Measurements from ENCODE around the gene RPS27A.
"Not testable (repeated sequence)": the region's sequence is repeated elsewhere in the genome, so short reads cannot be mapped to it uniquely, and the experiment has no call there.

Gene RPS27A

DNA sequence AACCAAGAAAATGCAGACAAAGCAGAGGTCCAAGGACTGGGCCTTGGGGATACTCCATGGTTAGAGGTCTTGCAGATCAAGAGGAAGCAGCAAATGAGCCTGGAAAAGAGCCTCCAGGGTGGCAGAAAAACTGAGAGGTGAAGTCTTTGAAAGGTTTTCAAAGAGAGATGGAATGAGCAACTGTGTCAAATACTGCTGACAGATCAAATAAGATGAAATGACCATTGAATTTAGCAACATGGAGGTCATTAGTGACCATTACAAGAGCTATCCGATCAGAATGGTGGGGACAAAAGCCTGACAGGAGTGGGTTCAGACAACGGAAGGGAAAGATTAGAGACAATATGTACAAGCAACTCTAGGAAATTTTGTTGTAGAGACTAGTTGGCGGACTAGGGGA, 1.9 kb upstream of the RPS27A start:
- TF ChIP-seq POLR2A (IDR thresholded peaks at IDR 0.05; ENCODE audit: low read depth, low read length) = no peak
- FAIRE-seq = no peak
- DNase-seq (ENCODE audit: insufficient read length, low spot score) = no peak

DNA sequence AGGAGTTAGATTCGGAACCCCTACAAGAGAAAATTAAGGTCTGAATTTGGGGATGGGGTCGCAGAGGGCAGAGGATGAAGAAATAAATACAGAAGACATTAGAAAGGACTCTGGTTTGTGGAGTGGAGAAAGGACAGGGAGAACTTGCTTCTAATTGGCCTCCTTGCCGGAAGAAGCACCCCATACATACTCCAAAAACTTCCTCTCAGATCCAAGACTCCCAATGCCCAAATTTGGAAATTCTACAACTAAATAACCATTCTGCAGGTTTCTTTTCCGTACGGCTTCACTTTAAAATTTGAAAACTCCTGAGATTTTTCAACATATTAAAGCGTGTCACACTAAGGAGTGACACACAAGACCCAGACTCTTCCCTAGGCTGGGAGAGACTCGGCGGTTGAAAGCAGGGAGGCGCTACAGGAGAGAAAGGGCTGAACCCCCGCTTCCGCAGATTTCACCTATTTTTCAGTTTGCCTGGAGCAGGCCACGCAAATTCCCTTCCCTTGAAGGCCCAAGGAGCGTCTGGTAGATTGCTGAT, 873 bp upstream of the RPS27A start:
- FAIRE-seq (no peak), DNase-seq (ENCODE audit: insufficient read length, low spot score) (peak; percentile 10)
- no peak for TF ChIP-seq POLR2A (IDR thresholded peaks at IDR 0.05; ENCODE audit: low read depth, low read length)

DNA sequence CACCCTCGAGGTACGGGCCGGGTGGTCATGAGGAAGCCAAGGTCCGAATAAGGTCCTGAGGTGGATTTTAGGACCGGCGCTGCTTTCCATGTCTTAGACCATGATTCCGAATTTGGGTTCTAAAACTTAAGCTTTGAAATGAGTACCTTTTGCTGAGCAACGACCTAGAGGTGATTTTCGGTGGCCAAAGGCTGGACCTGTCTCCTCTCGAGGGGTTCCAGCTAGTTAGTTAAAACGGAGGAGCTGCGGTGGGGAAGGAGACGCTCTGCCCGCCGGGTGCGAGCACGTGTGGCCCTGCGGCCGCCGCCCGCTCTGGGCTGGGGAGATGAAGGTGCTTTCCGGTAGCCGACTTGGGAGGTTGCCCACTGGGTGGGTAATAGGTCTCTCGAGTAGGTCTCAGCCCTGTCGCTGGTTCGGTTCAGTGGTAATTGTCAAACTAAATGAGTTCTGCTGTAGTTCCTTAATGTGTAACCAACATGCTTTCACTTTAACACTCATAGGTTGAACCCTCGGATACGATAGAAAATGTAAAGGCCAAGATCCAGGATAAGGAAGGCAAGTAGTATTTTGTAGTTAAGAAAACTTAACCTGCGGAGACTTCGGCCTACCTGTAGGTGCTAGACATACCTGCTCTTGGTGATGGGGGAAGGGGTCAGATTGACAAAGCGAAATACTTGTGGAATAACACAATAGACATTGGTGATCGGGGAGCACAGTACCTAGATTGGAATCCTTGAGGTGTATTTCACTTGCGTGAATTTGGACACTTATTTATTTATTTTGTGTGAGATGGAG, 572 bp downstream of the RPS27A start:
- DNase-seq (ENCODE audit: insufficient read length, low spot score) (no peak), FAIRE-seq (no peak)
- TF ChIP-seq POLR2A (IDR thresholded peaks at IDR 0.05; ENCODE audit: low read depth, low read length) = no peak

DNA sequence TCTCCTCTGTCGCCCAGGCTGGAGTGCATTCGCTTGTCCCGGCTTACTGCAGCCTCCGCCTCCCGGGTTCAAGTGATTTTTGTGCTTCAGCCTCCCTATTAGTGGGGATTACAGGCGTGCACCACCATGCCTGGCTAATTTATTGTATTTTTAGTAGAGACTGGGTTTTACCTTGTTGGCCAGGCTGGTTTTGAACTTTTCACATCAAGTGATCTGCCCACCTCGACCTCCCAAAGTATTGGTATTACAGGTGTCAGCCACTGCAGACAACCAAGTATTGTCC, 1.1 kb downstream of the RPS27A start:
- DNase-seq (ENCODE audit: insufficient read length, low spot score) (no peak), FAIRE-seq (no peak)
- TF ChIP-seq POLR2A (IDR thresholded peaks at IDR 0.05; ENCODE audit: low read depth, low read length) = no peak

DNA sequence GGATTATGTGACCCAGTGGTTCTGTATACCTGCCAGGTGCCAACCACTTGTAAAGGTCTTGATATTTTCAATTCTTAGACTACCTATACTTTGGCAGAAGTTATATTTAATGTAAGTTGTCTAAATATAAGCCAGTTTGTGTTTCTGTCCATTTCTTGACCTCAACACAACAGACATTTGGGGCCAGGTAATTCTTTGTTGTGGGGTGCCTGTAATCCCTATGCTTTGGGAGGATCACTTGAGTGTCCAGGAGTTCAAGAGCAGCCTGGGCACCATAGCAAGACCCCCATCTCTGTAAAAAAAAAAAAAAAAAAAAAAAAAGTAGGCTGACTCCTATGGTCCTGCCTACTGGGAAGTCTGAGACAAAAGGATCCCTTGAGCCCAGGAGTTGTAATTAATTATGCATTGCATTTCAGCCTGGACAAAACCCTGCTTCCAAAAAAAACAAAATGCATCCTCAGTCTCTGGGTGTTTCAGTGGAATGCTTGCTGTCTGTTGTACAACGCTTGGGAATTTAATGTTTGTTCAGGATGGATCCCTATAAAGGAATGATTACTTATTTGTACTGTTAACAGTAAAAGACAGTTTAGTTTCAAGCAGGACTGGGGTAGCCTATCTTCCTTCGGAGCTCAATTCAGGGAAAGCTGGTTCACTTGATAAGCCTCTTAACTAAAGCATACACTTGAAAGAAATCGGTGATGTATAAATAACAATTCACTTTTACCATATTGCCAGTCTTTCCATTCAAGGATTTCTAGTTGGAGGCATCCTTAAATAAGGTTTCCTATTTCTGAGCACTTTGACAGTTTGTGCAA, 3.4 kb downstream of the RPS27A start:
- no peak for TF ChIP-seq POLR2A (IDR thresholded peaks at IDR 0.05; ENCODE audit: low read depth, low read length)
- DNase-seq (ENCODE audit: insufficient read length, low spot score) (no peak), FAIRE-seq (no peak)

DNA sequence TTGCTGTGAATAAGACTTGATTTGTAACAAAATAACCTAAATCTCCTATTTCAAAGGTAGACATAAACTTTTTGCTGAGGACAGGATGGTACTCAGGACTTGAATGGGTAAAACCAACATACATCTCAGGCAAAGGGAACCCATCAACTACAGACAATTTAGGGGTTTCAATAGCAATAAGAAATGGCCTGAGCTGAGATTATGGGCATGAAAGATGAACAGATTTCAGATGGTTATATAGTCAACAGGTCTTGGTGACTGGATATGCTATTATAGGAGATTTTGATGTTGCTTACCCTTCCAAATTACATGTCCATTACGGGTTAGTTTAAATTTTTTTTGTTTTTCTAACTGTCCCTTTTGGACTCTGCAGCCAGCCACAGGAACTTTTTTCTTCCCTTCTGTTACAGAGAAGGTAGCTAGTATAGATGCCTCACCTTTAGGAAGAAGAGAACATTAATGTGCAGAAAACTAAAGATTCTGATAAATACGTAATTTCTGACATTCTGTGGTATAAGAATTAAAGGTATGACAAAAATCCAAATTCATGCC, 4.6 kb downstream of the RPS27A start:
- FAIRE-seq = peak; percentile 6
- no peak for TF ChIP-seq POLR2A (IDR thresholded peaks at IDR 0.05; ENCODE audit: low read depth, low read length)
- DNase-seq (ENCODE audit: insufficient read length, low spot score) = no peak

DNA sequence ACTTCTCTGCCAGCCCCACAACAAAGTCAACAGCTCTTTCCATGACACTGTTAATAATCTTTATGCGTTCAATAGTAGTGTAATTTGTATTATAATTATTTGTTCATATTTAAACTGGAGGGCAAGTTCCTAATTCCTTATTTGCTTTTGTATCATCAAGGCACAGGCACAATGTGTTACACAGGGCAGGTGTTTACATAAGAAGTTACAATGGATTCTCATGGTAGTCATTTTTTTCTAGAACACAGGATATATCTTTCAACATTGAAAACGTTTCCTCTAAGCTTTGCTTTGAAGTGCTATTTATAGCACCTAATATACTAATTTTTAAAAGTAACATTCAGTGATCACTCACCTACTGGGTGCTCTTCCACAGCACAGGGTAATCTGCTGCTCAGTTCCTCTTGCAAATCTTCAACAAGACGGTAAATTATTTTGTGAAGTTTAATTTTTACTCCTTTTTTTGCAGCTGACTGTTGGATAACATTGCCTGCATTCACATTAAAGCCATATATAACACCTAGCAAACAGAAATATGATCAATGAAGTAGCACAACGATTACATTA, 7.3 kb downstream of the RPS27A start:
- FAIRE-seq (no peak), DNase-seq (ENCODE audit: insufficient read length, low spot score) (no peak)
- TF ChIP-seq POLR2A (IDR thresholded peaks at IDR 0.05; ENCODE audit: low read depth, low read length) = no peak

DNA sequence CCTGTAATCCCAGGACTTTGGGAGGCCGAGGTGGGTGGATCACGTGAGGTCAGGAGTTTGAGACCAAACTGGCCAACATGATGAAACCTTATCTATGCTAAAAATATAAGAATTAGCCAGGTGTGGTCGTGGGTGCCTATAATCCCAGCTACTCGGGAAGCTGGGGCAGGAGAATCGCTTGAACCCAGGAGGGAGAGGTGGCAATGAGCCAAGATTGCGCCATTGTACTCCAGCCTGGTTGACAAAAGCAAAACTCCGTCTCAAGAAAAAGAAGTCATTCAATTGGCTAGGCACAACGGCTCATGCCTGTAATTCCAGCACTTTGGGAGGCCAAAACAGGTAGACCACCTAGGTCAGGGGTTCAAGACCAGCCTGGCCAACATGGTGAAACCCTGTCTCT, 9.1 kb downstream of the RPS27A start:
- DNase-seq (ENCODE audit: insufficient read length, low spot score); FAIRE-seq: not testable (repeated sequence)

DNA sequence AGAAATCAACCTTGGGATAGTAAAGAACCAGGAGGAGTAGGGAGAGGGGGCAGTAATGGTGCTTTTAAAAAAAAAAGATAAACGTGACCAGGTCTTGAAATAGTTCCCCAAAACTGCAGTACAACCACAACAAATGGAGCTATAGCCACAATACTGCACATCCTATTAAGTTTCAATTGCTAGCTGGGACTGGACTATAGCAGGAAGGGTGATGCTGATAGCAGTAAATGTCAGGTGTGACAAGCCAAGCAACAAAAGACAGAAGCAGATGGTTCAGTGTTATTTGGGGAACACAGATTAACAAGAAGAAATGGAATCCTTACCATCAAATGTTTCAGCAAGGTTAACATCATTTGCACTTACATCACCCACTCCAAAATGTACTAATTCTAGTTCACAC, 10.1 kb downstream of the RPS27A start:
- FAIRE-seq (peak; percentile 55), DNase-seq (ENCODE audit: insufficient read length, low spot score) (no peak)
- TF ChIP-seq POLR2A (IDR thresholded peaks at IDR 0.05; ENCODE audit: low read depth, low read length) = no peak

DNA sequence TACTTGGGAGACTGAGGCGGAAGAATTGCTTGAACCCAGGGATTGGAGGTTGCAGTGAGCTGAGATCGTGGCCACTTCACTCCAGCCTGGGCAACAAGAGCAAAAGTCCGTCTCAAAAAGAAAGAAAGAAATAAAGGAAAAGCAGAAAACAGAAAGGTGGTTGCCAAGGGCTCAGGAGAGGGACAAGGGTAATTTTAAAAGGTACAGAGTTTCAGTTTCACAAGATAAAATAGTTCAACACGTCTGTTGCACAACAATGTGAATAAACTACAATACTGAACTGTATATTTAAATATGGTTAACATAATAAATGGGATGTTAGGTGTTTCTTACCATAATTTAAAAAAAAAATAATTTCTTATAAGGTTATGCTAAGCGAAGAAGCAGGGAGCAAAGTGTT, 12.9 kb downstream of the RPS27A start:
- TF ChIP-seq POLR2A (IDR thresholded peaks at IDR 0.05; ENCODE audit: low read depth, low read length) = no peak
- DNase-seq (ENCODE audit: insufficient read length, low spot score) (no peak), FAIRE-seq (no peak)

DNA sequence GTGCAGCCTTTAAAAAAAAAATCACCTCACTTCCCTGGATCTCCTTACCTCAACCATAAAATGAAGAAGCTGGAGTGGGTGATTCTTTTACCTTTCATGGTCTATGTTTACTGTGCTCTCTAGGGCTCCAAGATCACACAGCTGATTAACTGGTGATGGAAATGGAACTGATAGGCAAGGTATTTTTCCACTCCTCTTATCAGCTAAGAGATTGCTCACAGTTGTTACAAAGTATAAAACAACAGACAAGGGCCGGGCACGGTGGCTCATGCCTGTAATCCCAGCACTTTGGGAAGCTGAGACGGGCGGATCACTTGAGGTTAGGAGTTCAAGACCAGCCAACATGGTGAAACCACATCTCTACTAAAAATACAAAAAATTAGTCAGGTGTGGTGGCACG, 14.5 kb downstream of the RPS27A start:
- no peak for TF ChIP-seq POLR2A (IDR thresholded peaks at IDR 0.05; ENCODE audit: low read depth, low read length)
- FAIRE-seq = no peak
- no peak for DNase-seq (ENCODE audit: insufficient read length, low spot score)

DNA sequence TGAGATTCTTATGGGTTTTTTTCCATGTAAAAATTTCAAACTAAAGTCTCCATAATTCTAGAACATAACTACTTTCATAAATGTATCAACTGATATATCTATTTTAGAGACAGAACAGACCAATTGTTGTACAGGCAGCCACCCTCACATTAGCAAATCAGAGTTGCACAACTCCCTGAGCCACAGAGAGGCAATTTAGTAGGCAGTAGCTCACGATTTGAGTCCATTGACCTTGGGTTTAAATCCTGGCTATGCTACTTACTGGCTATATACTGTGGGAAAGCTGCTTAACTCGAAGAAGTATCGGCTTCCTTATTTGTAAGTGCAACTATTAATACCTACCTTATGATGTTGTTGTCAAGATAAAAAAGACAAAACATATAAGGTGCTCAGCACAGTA, 20.3 kb downstream of the RPS27A start:
- FAIRE-seq (no peak), DNase-seq (ENCODE audit: insufficient read length, low spot score) (no peak)
- TF ChIP-seq POLR2A (IDR thresholded peaks at IDR 0.05; ENCODE audit: low read depth, low read length) = no peak

DNA sequence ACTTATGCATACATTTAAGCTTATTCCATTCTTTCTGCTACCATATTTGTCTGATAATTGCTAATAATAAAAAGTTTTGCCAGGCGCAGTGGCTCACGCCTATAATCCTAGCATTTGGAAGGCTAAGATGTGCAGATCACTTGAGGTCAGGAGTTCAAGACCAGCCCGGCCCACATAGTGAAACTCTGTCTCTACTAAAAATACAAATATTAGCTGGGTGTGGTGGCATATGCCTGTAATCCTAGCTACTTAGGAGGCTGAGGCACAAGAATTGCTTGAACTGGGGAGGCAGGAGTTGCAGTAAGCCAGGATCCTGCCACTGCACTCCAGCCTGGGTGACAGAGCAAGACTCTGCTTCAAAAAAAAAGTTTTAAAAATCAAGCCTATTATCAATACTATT, 27.1 kb downstream of the RPS27A start:
- not testable (repeated sequence) for FAIRE-seq

DNA sequence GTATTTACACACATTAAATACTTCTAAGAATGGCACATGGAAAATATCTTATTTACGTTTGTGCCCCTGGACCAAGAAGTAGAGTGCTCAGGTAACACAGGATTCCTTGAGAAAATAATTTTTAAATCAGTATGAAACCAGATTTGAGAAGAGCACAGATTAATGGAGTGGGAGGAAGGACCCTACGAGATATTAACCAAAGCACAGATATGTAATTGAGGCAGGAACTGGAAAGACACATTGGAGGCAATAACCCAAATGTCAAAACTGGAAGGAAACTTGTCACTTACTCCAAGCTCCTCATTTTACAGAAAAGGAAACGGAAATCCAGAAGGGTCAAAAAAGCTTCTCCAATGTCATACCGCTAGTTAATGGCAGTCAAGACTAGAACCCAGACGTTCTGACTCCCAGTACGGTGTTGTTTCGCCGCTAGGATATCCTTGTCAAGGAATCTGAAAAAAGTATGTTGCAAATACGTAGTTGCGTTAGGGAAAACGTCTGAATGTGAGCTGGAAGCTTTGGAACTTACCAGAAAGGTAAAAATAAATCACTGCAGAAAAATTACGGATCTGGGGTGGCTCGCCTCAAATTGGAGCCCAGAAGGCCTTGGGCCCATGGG, 35.9 kb downstream of the RPS27A start:
- no peak for FAIRE-seq
- DNase-seq (ENCODE audit: insufficient read length, low spot score) = no peak
- no peak for TF ChIP-seq POLR2A (IDR thresholded peaks at IDR 0.05; ENCODE audit: low read depth, low read length)

More for the DNA sequence above, 27.1 kb downstream of the RPS27A start:
- DNase-seq (ENCODE audit: insufficient read length, low spot score) = not testable (repeated sequence)
